Iris pigment epithelial cell (primary cell): Measurements from ENCODE around the gene CAPN1.
"Not testable (repeated sequence)": the region's sequence is repeated elsewhere in the genome, so short reads cannot be mapped to it uniquely, and the experiment has no call there.

Experiments
- DNase-seq: peaks from one replicate; pipeline ENCODE4 v3.0.0-alpha.2; 2011; ENCODE audit warnings: low read depth

Gene CAPN1

GRCh38 chr11:65181569-65182257, at the start of gene CAPN1:
TSS of gene CAPN1 (plus strand) at chr11:65181928. CDS start at chr11:65182702, 774 bp downstream.
- DNase-seq = peak; percentile 89

GRCh38 chr11:65132238-65132987, 49.3 kb upstream of the CAPN1 start:
- no peak for DNase-seq

- no peak for DNase-seq
Measured at GRCh38 chr11:65132988-65133700, 48.6 kb upstream of the CAPN1 start.

- DNase-seq = peak; percentile 43
Measured at GRCh38 chr11:65133724-65134123, 48.0 kb upstream of the CAPN1 start.

- peak; percentile 86 for DNase-seq
Measured at GRCh38 chr11:65134240-65134951, 47.3 kb upstream of the CAPN1 start, which contains the start of gene SYVN1. TSS of gene SYVN1 (minus strand) at chr11:65134519. CDS start at chr11:65133601, 918 bp downstream.

GRCh38 chr11:65134952-65135632, 46.6 kb upstream of the CAPN1 start:
- DNase-seq = peak; percentile 98

- no peak for DNase-seq
Measured at GRCh38 chr11:65135633-65136145, 46.0 kb upstream of the CAPN1 start.

GRCh38 chr11:65136515-65137096, 45.1 kb upstream of the CAPN1 start:
- DNase-seq = no peak

GRCh38 chr11:65141896-65142494, 39.7 kb upstream of the CAPN1 start:
- no peak for DNase-seq

- no peak for DNase-seq
Measured at GRCh38 chr11:65147352-65148075, 34.2 kb upstream of the CAPN1 start.

- DNase-seq = no peak
Measured at GRCh38 chr11:65148657-65149056, 33.1 kb upstream of the CAPN1 start.

- not testable (repeated sequence) for DNase-seq
Measured at GRCh38 chr11:65150131-65150508, 31.6 kb upstream of the CAPN1 start.

GRCh38 chr11:65150509-65151299, 31.0 kb upstream of the CAPN1 start:
- DNase-seq = peak; percentile 66

- DNase-seq = no peak
Measured at GRCh38 chr11:65151331-65151899, 30.3 kb upstream of the CAPN1 start.

GRCh38 chr11:65152122-65152521, 29.6 kb upstream of the CAPN1 start:
- DNase-seq = no peak

- no peak for DNase-seq
Measured at GRCh38 chr11:65156256-65156655, 25.5 kb upstream of the CAPN1 start.

- DNase-seq = no peak
Measured at GRCh38 chr11:65156926-65157325, 24.8 kb upstream of the CAPN1 start.

GRCh38 chr11:65157336-65157735, 24.4 kb upstream of the CAPN1 start:
- DNase-seq = no peak

- no peak for DNase-seq
Measured at GRCh38 chr11:65159012-65159411, 22.7 kb upstream of the CAPN1 start.
